IPS-18c (cell line): ENCODE measurements around the gene DMGDH.

Experiments used
- H3K4me3 ChIP-seq: 2 replicates; pipeline ENCODE4 v1.7.0; 2013; ENCODE audit warnings: low read depth, mild to moderate bottlenecking, low read length, moderate library complexity; ENCODE audit not compliant: insufficient read depth
- H3K9me3 ChIP-seq: one replicate; pipeline ENCODE4 v1.6.1; 2013; ENCODE audit warnings: mild to moderate bottlenecking, low read length, moderate library complexity; ENCODE audit not compliant: control insufficient read depth, insufficient read depth

Gene DMGDH

GRCh38 chr5:79076819-79077218 is 7.3 kb upstream of the DMGDH start:
- Histone ChIP-seq H3K9me3 (no peaks in the 10 kb centered on the region), H3K4me3 (no peak overlapping the region)

GRCh38 chr5:79075646-79076426 is 6.4 kb upstream of the DMGDH start:
- Histone ChIP-seq H3K9me3 (no peaks in the 10 kb centered on the region), H3K4me3 (no peak overlapping the region)

GRCh38 chr5:79074641-79075040 is 5.2 kb upstream of the DMGDH start:
- Histone ChIP-seq H3K4me3 (no peak overlapping the region), H3K9me3 (no peaks in the 10 kb centered on the region)

- H3K4me3 ChIP-seq = no peak overlapping the region
- H3K9me3 ChIP-seq = no peaks in the 10 kb centered on the region
Measured at GRCh38 chr5:79070350-79070667, 835 bp upstream of the DMGDH start.

GRCh38 chr5:79062436-79062835 is 7.0 kb downstream of the DMGDH start:
- Histone ChIP-seq H3K9me3 (no peaks in the 10 kb centered on the region), H3K4me3 (no peak overlapping the region)

- H3K9me3 ChIP-seq = no peaks in the 10 kb centered on the region
- no peak overlapping the region for H3K4me3 ChIP-seq
Measured at GRCh38 chr5:79059674-79060073, 9.8 kb downstream of the DMGDH start.

- no peak overlapping the region for H3K4me3 ChIP-seq
- H3K9me3 ChIP-seq = no peaks in the 10 kb centered on the region
Measured at GRCh38 chr5:79056847-79057246, 12.6 kb downstream of the DMGDH start.

- Histone ChIP-seq H3K9me3 (no peaks in the 10 kb centered on the region), H3K4me3 (no peak overlapping the region)
Measured at GRCh38 chr5:79055017-79055416, 14.5 kb downstream of the DMGDH start.

- H3K4me3 ChIP-seq = no peak overlapping the region
- H3K9me3 ChIP-seq = no peaks in the 10 kb centered on the region
Measured at GRCh38 chr5:79053321-79053720, 16.2 kb downstream of the DMGDH start.

GRCh38 chr5:79050498-79050897 is 19.0 kb downstream of the DMGDH start:
- no peak overlapping the region for H3K4me3 ChIP-seq

GRCh38 chr5:79048437-79048836 is 21.0 kb downstream of the DMGDH start:
- Histone ChIP-seq H3K9me3 (peaks cover 2% of the 10 kb centered on the region), H3K4me3 (no peak overlapping the region)

More at GRCh38 chr5:79050498-79050897, 19.0 kb downstream of the DMGDH start:
- no peaks in the 10 kb centered on the region for H3K9me3 ChIP-seq

- H3K4me3 ChIP-seq = no peak overlapping the region
- H3K9me3 ChIP-seq = peaks cover 2% of the 10 kb centered on the region
Measured at GRCh38 chr5:79047199-79047598, 22.3 kb downstream of the DMGDH start.

GRCh38 chr5:79042188-79042587 is 27.3 kb downstream of the DMGDH start:
- no peak overlapping the region for H3K4me3 ChIP-seq
- H3K9me3 ChIP-seq = peaks cover 2% of the 10 kb centered on the region

- Histone ChIP-seq H3K9me3 (no peaks in the 10 kb centered on the region), H3K4me3 (no peak overlapping the region)
Measured at GRCh38 chr5:79036769-79037168, 32.7 kb downstream of the DMGDH start.

- Histone ChIP-seq H3K9me3 (no peaks in the 10 kb centered on the region), H3K4me3 (no peak overlapping the region)
Measured at GRCh38 chr5:79035237-79035636, 34.2 kb downstream of the DMGDH start.

GRCh38 chr5:79032782-79033181 is 36.7 kb downstream of the DMGDH start:
- Histone ChIP-seq H3K9me3 (no peaks in the 10 kb centered on the region), H3K4me3 (no peak overlapping the region)

GRCh38 chr5:79032031-79032695 is 37.3 kb downstream of the DMGDH start:
- H3K9me3 ChIP-seq = no peaks in the 10 kb centered on the region
- H3K4me3 ChIP-seq = no peak overlapping the region

GRCh38 chr5:79031485-79031867 is 38.0 kb downstream of the DMGDH start:
- H3K9me3 ChIP-seq = no peaks in the 10 kb centered on the region
- H3K4me3 ChIP-seq = no peak overlapping the region
